ENCODE data around the gene MRPL28. TPM values are rescaled to one million over a fixed set of nuclear protein-coding genes. Genes with fewer than 3 reads are reported as not detected.

MRPL28 gene
- total and polyA plus RNA-seq, 2 donors (not counting 3 experiments of a cell fraction or from before 2014, with no cell fraction given): 104 to 180 TPM

DNA sequence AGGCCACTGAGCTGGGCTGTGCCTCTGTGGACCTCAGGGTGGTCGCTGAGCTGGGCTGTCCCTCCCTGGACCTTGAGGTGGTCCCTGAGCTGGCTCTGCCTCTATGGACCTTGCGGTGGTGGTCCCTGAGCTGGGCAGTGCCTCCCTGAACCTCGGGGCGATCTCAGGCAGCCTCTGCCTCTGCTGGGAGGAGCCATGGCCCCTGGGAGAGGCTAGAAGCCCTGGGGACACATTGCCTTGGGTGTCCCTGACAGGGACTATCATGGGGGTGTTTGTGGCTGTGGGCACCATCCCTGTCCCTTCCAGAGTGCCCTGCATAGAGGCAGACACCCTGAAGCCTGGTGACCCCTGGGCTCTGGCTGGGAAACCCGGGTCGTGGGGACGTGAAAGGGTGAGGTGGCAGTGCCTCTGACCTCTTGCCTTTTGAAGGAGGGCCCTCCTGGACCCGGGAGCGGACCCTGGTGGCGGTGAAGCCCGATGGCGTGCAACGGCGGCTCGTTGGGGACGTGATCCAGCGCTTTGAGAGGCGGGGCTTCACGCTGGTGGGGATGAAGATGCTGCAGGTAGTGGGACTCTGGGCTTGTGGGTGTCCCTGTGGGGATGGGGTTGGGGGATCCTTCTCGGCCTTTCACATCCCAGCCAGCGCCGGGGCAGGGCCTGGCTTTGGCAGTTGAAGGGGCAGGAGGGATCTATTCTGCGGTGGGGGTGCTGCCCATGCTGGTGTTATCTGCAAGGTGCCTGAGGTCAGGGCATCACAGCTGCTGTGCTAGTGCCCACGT is 28.4 kb upstream of the MRPL28 start:
- no peaks in the 10 kb centered on the region for H3K27me3 ChIP-seq (ENCODE audit: control insufficient read depth in 2 of 2, insufficient read depth in 2 of 2, low read length in 2 of 2)
- no peak overlapping the region for H3K9ac ChIP-seq (replicated peaks; ENCODE audit: extremely low read depth, insufficient read depth, low read length)
- CTCF ChIA-PET: interaction anchor here (0.8 to 1.3 kb wide), 2 partner anchors 17 to 34 kb away, joined by 3 to 8 read pairs; partner anchors contain the start of gene PGAP6
- no peak overlapping the region for H3K4me2 ChIP-seq (ENCODE audit: insufficient read depth, low read length)
- DNase-seq (ENCODE audit: low read depth, low spot score): no peak
- H4K20me1 ChIP-seq (replicated peaks; ENCODE audit: control insufficient read depth, extremely low read depth, insufficient read depth, low read length): no peaks in the 10 kb centered on the region
- no peak overlapping the region for H3K4me3 ChIP-seq (replicated peaks in 1 of 3; ENCODE audit: insufficient read depth in 1 of 3, low read depth in 1 of 3, low read length in 3 of 3)
- H3K9me3 ChIP-seq (replicated peaks; ENCODE audit: control insufficient read depth, insufficient read depth, low read length): no peaks in the 10 kb centered on the region
- no TSS peak for BruUV-seq (replicated peaks)
- H3K9me1 ChIP-seq (replicated peaks; ENCODE audit: control insufficient read depth, extremely low read depth, insufficient read depth, low read length): no peaks in the 10 kb centered on the region
- dilution Hi-C loops (cut with MboI; ENCODE audit: extremely low pct_ligation_motif_present, low sequenced_read_pairs): no loop called here
- peaks cover 13% of the 10 kb centered on the region for H3K4me1 ChIP-seq (ENCODE audit: control insufficient read depth, extremely low read depth, insufficient read depth, low read length)
- peaks cover 5% of the 10 kb centered on the region for H3K79me2 ChIP-seq (ENCODE audit: control insufficient read depth, insufficient read depth, low read length)
- H3K36me3 ChIP-seq (ENCODE audit: control insufficient read depth in 2 of 2, extremely low read depth in 1 of 2, insufficient read depth in 2 of 2, low read length in 2 of 2): peaks cover 0 to 7% of the 10 kb centered on the region in 2 experiments
- H3K27ac ChIP-seq (ENCODE audit: insufficient read depth, low read depth, low read length): no peak overlapping the region
- no peak overlapping the region for H2AFZ ChIP-seq (ENCODE audit: low read depth, low read length)
- no peak for FAIRE-seq
- intact Hi-C loops (cut with micrococcal nuclease): no loop called here
- no peak for TF ChIP-seq GATA2 (IDR thresholded peaks at IDR 0.05; ENCODE audit: insufficient read depth, insufficient read length, low read depth, low read length)
- TF ChIP-seq EZH2 (IDR thresholded peaks at IDR 0.05; ENCODE audit: borderline replicate concordance, low read depth, low read length, severe bottlenecking): no peak
- POLR2A ChIA-PET: interaction anchor here (0.8 kb wide), 1 partner anchor 16 kb away, joined by 10 read pairs; no protein-coding TSS in a partner anchor

DNA sequence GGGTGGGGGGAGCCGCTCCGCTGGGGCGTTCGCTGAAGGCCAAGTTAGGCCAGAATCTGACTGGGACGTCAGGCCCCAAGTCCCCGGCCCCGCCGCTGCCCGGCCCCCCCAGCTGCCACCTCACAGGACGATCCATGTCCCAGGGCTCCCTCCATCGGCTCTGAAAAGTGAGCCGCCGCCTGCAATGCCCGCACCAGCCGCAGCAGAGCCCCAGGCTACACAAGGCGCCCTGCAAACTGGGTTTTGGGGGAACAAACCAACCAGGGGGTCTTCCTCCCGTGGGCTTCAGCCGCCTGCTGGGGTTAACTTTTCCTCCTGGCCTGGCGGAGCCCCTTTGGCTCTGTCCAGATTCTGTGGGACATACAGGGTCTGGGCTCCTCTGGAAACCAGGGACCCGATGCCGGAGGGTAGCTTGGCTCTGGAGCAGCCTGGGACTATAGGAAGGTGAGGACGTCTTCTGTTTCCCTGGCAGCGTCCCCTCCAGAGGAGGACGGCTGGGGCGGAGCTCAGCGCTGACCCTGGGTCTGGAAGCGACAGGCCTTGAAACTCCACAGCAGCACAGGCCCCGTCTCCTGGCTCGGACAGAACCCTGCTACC is 27.5 kb upstream of the MRPL28 start:
- BruUV-seq (replicated peaks): no TSS peak
- Histone ChIP-seq H2AFZ (ENCODE audit: low read depth, low read length) (no peak overlapping the region), H3K27me3 (ENCODE audit: control insufficient read depth in 2 of 2, insufficient read depth in 2 of 2, low read length in 2 of 2) (no peaks in the 10 kb centered on the region), H4K20me1 (replicated peaks; ENCODE audit: control insufficient read depth, extremely low read depth, insufficient read depth, low read length) (no peaks in the 10 kb centered on the region), H3K9me1 (replicated peaks; ENCODE audit: control insufficient read depth, extremely low read depth, insufficient read depth, low read length) (no peaks in the 10 kb centered on the region), H3K36me3 (ENCODE audit: control insufficient read depth in 2 of 2, extremely low read depth in 1 of 2, insufficient read depth in 2 of 2, low read length in 2 of 2) (peaks cover 0 to 7% of the 10 kb centered on the region in 2 experiments), H3K9ac (replicated peaks; ENCODE audit: extremely low read depth, insufficient read depth, low read length) (no peak overlapping the region), H3K9me3 (replicated peaks; ENCODE audit: control insufficient read depth, insufficient read depth, low read length) (no peaks in the 10 kb centered on the region), H3K4me1 (ENCODE audit: control insufficient read depth, extremely low read depth, insufficient read depth, low read length) (peaks cover 13% of the 10 kb centered on the region), H3K4me2 (ENCODE audit: insufficient read depth, low read length) (no peak overlapping the region), H3K4me3 (replicated peaks in 1 of 3; ENCODE audit: insufficient read depth in 1 of 3, low read depth in 1 of 3, low read length in 3 of 3) (no peak overlapping the region), H3K79me2 (ENCODE audit: control insufficient read depth, insufficient read depth, low read length) (peaks cover 5% of the 10 kb centered on the region), H3K27ac (ENCODE audit: insufficient read depth, low read depth, low read length) (no peak overlapping the region)
- DNase-seq (ENCODE audit: low read depth, low spot score) (peak; percentile 49), FAIRE-seq (peak; percentile 35)
- ChIA-PET CTCF (interaction anchor here (0.8 to 1.3 kb wide), 3 partner anchors 16 to 81 kb away, joined by 3 to 8 read pairs (median 3); partner anchors contain the start of gene PGAP6), POLR2A (interaction anchor here (0.8 kb wide), 1 partner anchor 15 kb away, joined by 10 read pairs; no protein-coding TSS in a partner anchor)
- intact Hi-C loops (cut with micrococcal nuclease) (loop anchor here (2.0 kb wide), 1 partner anchor 129 kb away; the partner anchor contains the start of gene CAPN15), dilution Hi-C loops (cut with MboI; ENCODE audit: extremely low pct_ligation_motif_present, low sequenced_read_pairs) (no loop called here)
- TF ChIP-seq POLR2AphosphoS5 (IDR thresholded peaks at IDR 0.05; ENCODE audit: insufficient read depth, low read depth, low read length) (no peak), MYC (IDR thresholded peaks at IDR 0.05; ENCODE audit: low read depth, low read length) (no peak)
- TF ChIP-seq, protein P1, sequence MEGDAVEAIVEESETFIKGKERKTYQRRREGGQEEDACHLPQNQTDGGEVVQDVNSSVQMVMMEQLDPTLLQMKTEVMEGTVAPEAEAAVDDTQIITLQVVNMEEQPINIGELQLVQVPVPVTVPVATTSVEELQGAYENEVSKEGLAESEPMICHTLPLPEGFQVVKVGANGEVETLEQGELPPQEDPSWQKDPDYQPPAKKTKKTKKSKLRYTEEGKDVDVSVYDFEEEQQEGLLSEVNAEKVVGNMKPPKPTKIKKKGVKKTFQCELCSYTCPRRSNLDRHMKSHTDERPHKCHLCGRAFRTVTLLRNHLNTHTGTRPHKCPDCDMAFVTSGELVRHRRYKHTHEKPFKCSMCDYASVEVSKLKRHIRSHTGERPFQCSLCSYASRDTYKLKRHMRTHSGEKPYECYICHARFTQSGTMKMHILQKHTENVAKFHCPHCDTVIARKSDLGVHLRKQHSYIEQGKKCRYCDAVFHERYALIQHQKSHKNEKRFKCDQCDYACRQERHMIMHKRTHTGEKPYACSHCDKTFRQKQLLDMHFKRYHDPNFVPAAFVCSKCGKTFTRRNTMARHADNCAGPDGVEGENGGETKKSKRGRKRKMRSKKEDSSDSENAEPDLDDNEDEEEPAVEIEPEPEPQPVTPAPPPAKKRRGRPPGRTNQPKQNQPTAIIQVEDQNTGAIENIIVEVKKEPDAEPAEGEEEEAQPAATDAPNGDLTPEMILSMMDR (IDR thresholded peaks at IDR 0.05; ENCODE audit: extremely low read depth in 1 of 2, insufficient read depth in 1 of 2, low read depth in 1 of 2, low read length in 2 of 2): peak; percentile 15 to 55

Measured in endothelial cell of umbilical vein (primary cell).